Fibroblast of the aortic adventitia (primary cell): ENCODE results near the gene SOX6. TPM values are rescaled to one million over a fixed set of nuclear protein-coding genes. Genes with fewer than 3 reads are reported as not detected.
"Not testable (repeated sequence)": the region's sequence is repeated elsewhere in the genome, so short reads cannot be mapped to it uniquely, and the experiment has no call there.

ENCODE experiments used
- DNase-seq: peaks from one replicate; pipeline ENCODE4 v3.0.0-alpha.2; 2010; ENCODE audit warnings: low read depth
- H3K4me3 ChIP-seq: 2 replicates; pipeline ENCODE4 v1.5.1; 2011; ENCODE audit warnings: low read depth, mild to moderate bottlenecking, control low read depth, low read length, moderate library complexity
- CTCF ChIP-seq: IDR thresholded peaks from 2 replicates; pipeline ENCODE4 v1.5.1; 2011; ENCODE audit warnings: mild to moderate bottlenecking, low read length, control low read depth, inconsistent platforms; ENCODE audit not compliant: insufficient read depth
- total RNA-seq: library from RNA; depleted of rRNA; stranded (reverse); fragments of >200 nt; gene quantifications from 2 replicates; pipeline ENCODE4 v1.2.3, GENCODE V29; 2012; ENCODE audit warnings: low replicate concordance

SOX6 gene
- total RNA-seq, 1 donor: 0.36 TPM

DNA sequence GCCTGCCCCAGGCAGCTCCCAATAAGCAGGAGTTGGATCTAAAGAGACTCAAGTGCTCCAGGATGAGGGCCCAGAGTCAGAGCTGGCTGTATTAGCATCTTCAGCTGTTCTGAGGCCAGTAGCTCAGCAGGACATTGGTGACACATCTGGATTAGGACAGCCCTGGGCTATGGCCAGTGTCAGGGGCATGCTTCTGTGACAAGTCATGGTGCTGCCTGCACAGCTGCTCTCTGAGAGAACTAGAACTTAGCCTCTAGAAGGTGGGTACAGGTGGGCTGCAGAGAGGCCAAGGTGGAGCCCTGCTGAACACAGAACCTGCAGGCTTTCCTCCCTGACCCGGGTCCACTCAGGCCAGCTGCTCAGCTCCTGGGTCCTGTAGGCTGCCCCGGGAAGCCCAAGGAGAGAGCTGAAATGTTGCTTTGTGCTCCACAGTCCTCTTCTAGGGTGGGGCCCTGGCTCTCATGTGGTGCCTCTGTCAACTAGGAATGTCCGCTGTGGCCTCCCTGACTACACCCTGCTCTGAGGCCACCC lies 426.9 kb downstream of the SOX6 start:
- no peak overlapping the region for H3K4me3 ChIP-seq
- no peak for TF ChIP-seq CTCF
- DNase-seq: no peak

GRCh38 chr11:15927864-15928217 lies 428.5 kb downstream of the SOX6 start:
- no peak overlapping the region for H3K4me3 ChIP-seq
- DNase-seq: no peak
- TF ChIP-seq CTCF: no peak

GRCh38 chr11:15927196-15927863 lies 429.0 kb downstream of the SOX6 start:
- no peak for TF ChIP-seq CTCF
- DNase-seq: no peak

GRCh38 chr11:15926071-15926470 lies 430.3 kb downstream of the SOX6 start:
- no peak for TF ChIP-seq CTCF
- no peak for DNase-seq
- H3K4me3 ChIP-seq: no peak overlapping the region

More at GRCh38 chr11:15927196-15927863, 429.0 kb downstream of the SOX6 start:
- H3K4me3 ChIP-seq: no peak overlapping the region

GRCh38 chr11:15923183-15923582 lies 433.2 kb downstream of the SOX6 start:
- TF ChIP-seq CTCF: no peak
- H3K4me3 ChIP-seq: no peak overlapping the region
- DNase-seq: no peak

- DNase-seq, H3K4me3 ChIP-seq: not testable (repeated sequence)
Observed at GRCh38 chr11:15922745-15923144, 433.6 kb downstream of the SOX6 start.

DNA sequence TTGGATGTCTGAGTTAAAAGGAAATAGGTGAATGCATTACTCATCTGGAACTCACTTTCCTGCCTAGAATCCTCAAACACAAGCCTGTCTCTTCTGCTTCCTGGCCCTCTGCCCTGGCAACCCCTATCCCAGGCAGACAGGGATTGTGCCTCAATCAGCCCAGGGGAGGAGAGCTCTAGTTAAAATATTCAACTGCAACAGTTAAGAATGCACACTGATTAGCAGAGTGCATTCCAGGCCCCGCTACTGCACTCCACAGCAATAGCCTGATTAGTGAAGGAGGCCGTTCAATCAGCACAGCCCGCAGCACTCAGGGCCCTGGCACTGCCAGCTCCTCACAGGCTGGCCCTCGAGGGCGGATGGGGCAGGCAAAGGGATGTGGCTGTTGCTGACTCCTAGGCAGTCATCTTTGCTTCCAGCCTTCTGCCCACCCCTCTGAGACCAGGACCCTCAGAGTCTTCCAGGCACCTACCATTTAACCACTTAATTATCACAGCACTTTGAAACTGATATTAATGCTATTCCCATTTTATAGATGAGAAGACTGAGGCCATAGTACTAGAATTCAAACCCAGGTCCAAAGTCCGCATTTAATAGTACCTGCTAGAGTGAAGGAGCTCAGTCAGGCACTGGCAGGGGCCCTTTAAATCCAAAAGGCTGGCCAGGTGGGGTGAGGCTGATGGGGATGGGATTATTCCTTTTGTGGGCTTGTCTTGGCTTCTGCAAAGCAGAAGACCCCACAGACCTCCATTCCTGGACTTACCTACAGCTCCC lies 435.3 kb downstream of the SOX6 start:
- H3K4me3 ChIP-seq: no peak overlapping the region
- DNase-seq: no peak
- no peak for TF ChIP-seq CTCF
